ENCODE results near the gene GALNT2. TPM values are rescaled to one million over a fixed set of nuclear protein-coding genes. Genes with fewer than 3 reads are reported as not detected.

GALNT2 gene
- total RNA-seq, 1 experiment from 2014 or later, result 114 TPM

- no peaks in the 10 kb centered on the region for H3K27me3 Mint-ChIP-seq (ENCODE audit: insufficient read depth, unreplicated experiment)
Observed at GRCh38 chr1:230104395-230105244, 37.6 kb downstream of the GALNT2 start.

GRCh38 chr1:230105245-230105753, 38.3 kb downstream of the GALNT2 start:
- H3K4me3 Mint-ChIP-seq (ENCODE audit: unreplicated experiment), result peak overlapping the region; percentile 61
- CTCF ChIA-PET, result interaction anchor here (0.6 to 5.0 kb wide), 10 partner anchors 9 to 481 kb away, joined by 4 to 49 read pairs (median 6); no protein-coding TSS in a partner anchor

More at GRCh38 chr1:230104395-230105244, 37.6 kb downstream of the GALNT2 start:
- H3K27ac Mint-ChIP-seq (ENCODE audit: low read depth, unreplicated experiment), result peak overlapping the region; percentile 65
- ChIA-PET POLR2A (interaction anchor here (0.6 to 8.0 kb wide), 29 partner anchors 11 to 1158 kb away, joined by 3 to 162 read pairs (median 4); partner anchors contain the start of gene GALNT2), CTCF (interaction anchor here (0.6 to 5.0 kb wide), 18 partner anchors 10 to 481 kb away, joined by 3 to 49 read pairs (median 5); no protein-coding TSS in a partner anchor)
- H3K9me3 Mint-ChIP-seq (ENCODE audit: unreplicated experiment), result no peaks in the 10 kb centered on the region
- H3K4me3 Mint-ChIP-seq (ENCODE audit: unreplicated experiment), result peak overlapping the region; percentile 61
- no TSS peak for BruUV-seq (replicated peaks)
- DNase-seq (ENCODE audit: unreplicated experiment), result peak; percentile 100
- H3K36me3 Mint-ChIP-seq (ENCODE audit: insufficient read depth, unreplicated experiment), result peaks cover 6% of the 10 kb centered on the region
- H3K4me1 Mint-ChIP-seq (ENCODE audit: insufficient read depth, unreplicated experiment), result peaks cover 67% of the 10 kb centered on the region
- TF ChIP-seq CTCF (IDR thresholded peaks at IDR 0.05; ENCODE audit: unreplicated experiment), result peak; percentile 4
- intact Hi-C loops (cut with micrococcal nuclease), result loop anchor here (2.0 to 5.0 kb wide), 4 partner anchors 36 to 208 kb away; no protein-coding TSS in a partner anchor

GRCh38 chr1:230105754-230106625, 39.0 kb downstream of the GALNT2 start:
- peak overlapping the region; percentile 61 for H3K4me3 Mint-ChIP-seq (ENCODE audit: unreplicated experiment)
- peak overlapping the region; percentile 65 for H3K27ac Mint-ChIP-seq (ENCODE audit: low read depth, unreplicated experiment)

More at GRCh38 chr1:230105245-230105753, 38.3 kb downstream of the GALNT2 start:
- no peaks in the 10 kb centered on the region for H3K9me3 Mint-ChIP-seq (ENCODE audit: unreplicated experiment)
- H3K36me3 Mint-ChIP-seq (ENCODE audit: insufficient read depth, unreplicated experiment), result peaks cover 6% of the 10 kb centered on the region
- H3K27me3 Mint-ChIP-seq (ENCODE audit: insufficient read depth, unreplicated experiment), result no peaks in the 10 kb centered on the region
- POLR2A ChIA-PET, result interaction anchor here (0.8 to 8.0 kb wide), 21 partner anchors 10 to 477 kb away, joined by 3 to 162 read pairs (median 8); partner anchors contain the start of gene GALNT2
- BruUV-seq (replicated peaks), result TSS peak; percentile 29
- peaks cover 72% of the 10 kb centered on the region for H3K4me1 Mint-ChIP-seq (ENCODE audit: insufficient read depth, unreplicated experiment)
- intact Hi-C loops (cut with micrococcal nuclease), result loop anchor here (2.0 to 5.0 kb wide), 4 partner anchors 36 to 207 kb away; no protein-coding TSS in a partner anchor
- no peak for TF ChIP-seq CTCF (IDR thresholded peaks at IDR 0.05; ENCODE audit: unreplicated experiment)
- DNase-seq (ENCODE audit: unreplicated experiment), result no peak
- peak overlapping the region; percentile 65 for H3K27ac Mint-ChIP-seq (ENCODE audit: low read depth, unreplicated experiment)

More at GRCh38 chr1:230105754-230106625, 39.0 kb downstream of the GALNT2 start:
- POLR2A ChIA-PET, result interaction anchor here (0.6 to 8.0 kb wide), 19 partner anchors 10 to 445 kb away, joined by 3 to 162 read pairs (median 4); partner anchors contain the start of gene GALNT2
- no peaks in the 10 kb centered on the region for H3K27me3 Mint-ChIP-seq (ENCODE audit: insufficient read depth, unreplicated experiment)
- peak; percentile 99 for DNase-seq (ENCODE audit: unreplicated experiment)
- no peaks in the 10 kb centered on the region for H3K9me3 Mint-ChIP-seq (ENCODE audit: unreplicated experiment)
- intact Hi-C loops (cut with micrococcal nuclease), result loop anchor here (1.0 to 5.0 kb wide), 5 partner anchors 22 to 206 kb away; no protein-coding TSS in a partner anchor
- CTCF ChIA-PET, result interaction anchor here (0.6 to 5.0 kb wide), 10 partner anchors 8 to 62 kb away, joined by 3 to 49 read pairs (median 5); no protein-coding TSS in a partner anchor
- H3K36me3 Mint-ChIP-seq (ENCODE audit: insufficient read depth, unreplicated experiment), result peaks cover 6% of the 10 kb centered on the region
- TF ChIP-seq CTCF (IDR thresholded peaks at IDR 0.05; ENCODE audit: unreplicated experiment), result no peak
- BruUV-seq (replicated peaks), result no TSS peak
- peaks cover 78% of the 10 kb centered on the region for H3K4me1 Mint-ChIP-seq (ENCODE audit: insufficient read depth, unreplicated experiment)
